ENCODE measurements around the gene PPP1R3E. TPM values are rescaled to one million over a fixed set of nuclear protein-coding genes. Genes with fewer than 3 reads are reported as not detected.
"Not testable (repeated sequence)": the region's sequence is repeated elsewhere in the genome, so short reads cannot be mapped to it uniquely, and the experiment has no call there.

The PPP1R3E gene
- polyA plus RNA-seq, 1 donor from 2014 or later, result 17.2 TPM

DNA sequence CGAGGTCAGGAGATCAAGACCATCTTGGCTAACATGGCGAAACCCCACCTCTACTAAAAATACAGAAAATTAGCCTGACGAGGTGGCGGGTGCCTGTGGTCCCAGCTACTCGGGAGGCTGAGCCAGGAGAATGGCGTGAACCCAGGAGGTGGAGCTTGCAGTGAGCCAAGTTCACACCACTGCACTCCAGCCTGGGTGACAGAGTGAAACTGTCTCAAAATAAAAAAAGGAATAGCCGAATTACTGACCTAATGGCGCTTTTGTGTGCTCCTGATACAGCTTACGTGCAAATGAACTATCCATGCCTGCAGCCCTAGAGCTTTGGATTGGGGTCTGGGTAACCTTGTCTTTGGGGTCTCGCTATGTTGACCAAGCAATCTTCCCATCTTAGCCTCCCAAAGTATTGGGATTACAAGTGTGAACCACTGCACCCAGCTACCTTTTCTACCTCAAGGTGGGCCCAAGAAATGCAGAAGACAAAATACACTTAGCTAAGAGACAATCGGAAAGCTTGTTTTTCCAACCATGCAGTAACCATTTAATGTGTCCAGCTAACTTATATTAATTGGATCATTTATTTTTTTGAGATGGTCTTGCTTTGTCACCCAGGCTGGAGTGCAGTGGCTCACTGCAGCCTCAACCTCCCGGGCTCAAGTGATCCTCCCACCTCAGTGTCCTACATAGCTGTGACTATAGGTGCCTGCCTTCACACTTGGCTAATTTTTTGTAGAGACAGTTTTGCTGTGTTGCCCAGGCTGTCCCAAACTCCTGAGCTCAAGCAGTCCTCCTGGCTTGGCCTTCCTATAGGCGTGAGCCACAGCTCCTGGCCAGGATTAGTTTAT is 24.1 kb upstream of the PPP1R3E start:
- no peak overlapping the region for H3K4me2 ChIP-seq (ENCODE audit: low read length)
- H3K27me3 ChIP-seq (ENCODE audit: insufficient read depth, low read depth, low read length), result no peaks in the 10 kb centered on the region

DNA sequence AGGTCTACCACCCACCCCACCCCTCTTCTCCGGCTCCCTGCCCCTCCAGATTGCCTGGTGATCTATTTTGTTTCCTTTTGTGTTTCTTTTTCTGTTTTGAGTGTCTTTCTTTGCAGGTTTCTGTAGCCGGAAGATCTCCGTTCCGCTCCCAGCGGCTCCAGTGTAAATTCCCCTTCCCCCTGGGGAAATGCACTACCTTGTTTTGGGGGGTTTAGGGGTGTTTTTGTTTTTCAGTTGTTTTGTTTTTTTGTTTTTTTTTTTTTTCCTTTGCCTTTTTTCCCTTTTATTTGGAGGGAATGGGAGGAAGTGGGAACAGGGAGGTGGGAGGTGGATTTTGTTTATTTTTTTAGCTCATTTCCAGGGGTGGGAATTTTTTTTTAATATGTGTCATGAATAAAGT is 23.1 kb upstream of the PPP1R3E start:
- H3K79me2 ChIP-seq (replicated peaks; ENCODE audit: insufficient read depth, low read length), result peaks cover 23% of the 10 kb centered on the region
- not testable (repeated sequence) for H3F3A ChIP-seq (ENCODE audit: insufficient read depth, low read length, poor library complexity, severe bottlenecking); H3K9me2 ChIP-seq (ENCODE audit: insufficient read depth, low read length); H2AFZ ChIP-seq (ENCODE audit: low read depth, low read length); H3K9me3 ChIP-seq (ENCODE audit: low read length); H3K4me2 ChIP-seq (ENCODE audit: low read length); H4K20me1 ChIP-seq (ENCODE audit: insufficient read depth); H3K27me3 ChIP-seq (ENCODE audit: insufficient read depth, low read depth, low read length); H3K9ac ChIP-seq (ENCODE audit: low read length); H3K4me3 ChIP-seq (ENCODE audit: low read length); H3K36me3 ChIP-seq (ENCODE audit: insufficient read depth, low read length); H3K27ac ChIP-seq (ENCODE audit: low read length)

More for the DNA sequence above, 24.1 kb upstream of the PPP1R3E start:
- peaks cover 23% of the 10 kb centered on the region for H3K79me2 ChIP-seq (replicated peaks; ENCODE audit: insufficient read depth, low read length)
- TF ChIP-seq SMC3 (conservative IDR thresholded peaks at IDR 0.05; ENCODE audit: poor library complexity) (no peak), EP300 (conservative IDR thresholded peaks at IDR 0.05; ENCODE audit: poor library complexity, severe bottlenecking) (no peak), POLR2AphosphoS5 (IDR thresholded peaks at IDR 0.05) (no peak), RAD21 (conservative IDR thresholded peaks at IDR 0.05) (no peak), MXI1 (conservative IDR thresholded peaks at IDR 0.05; ENCODE audit: poor library complexity, severe bottlenecking) (no peak), EZH2 (IDR thresholded peaks at IDR 0.05; ENCODE audit: borderline replicate concordance, insufficient read depth, low read length, poor library complexity, severe bottlenecking) (no peak), TAF1 (IDR thresholded peaks at IDR 0.05; ENCODE audit: low read depth) (no peak)
- TF ChIP-seq, protein P1, sequence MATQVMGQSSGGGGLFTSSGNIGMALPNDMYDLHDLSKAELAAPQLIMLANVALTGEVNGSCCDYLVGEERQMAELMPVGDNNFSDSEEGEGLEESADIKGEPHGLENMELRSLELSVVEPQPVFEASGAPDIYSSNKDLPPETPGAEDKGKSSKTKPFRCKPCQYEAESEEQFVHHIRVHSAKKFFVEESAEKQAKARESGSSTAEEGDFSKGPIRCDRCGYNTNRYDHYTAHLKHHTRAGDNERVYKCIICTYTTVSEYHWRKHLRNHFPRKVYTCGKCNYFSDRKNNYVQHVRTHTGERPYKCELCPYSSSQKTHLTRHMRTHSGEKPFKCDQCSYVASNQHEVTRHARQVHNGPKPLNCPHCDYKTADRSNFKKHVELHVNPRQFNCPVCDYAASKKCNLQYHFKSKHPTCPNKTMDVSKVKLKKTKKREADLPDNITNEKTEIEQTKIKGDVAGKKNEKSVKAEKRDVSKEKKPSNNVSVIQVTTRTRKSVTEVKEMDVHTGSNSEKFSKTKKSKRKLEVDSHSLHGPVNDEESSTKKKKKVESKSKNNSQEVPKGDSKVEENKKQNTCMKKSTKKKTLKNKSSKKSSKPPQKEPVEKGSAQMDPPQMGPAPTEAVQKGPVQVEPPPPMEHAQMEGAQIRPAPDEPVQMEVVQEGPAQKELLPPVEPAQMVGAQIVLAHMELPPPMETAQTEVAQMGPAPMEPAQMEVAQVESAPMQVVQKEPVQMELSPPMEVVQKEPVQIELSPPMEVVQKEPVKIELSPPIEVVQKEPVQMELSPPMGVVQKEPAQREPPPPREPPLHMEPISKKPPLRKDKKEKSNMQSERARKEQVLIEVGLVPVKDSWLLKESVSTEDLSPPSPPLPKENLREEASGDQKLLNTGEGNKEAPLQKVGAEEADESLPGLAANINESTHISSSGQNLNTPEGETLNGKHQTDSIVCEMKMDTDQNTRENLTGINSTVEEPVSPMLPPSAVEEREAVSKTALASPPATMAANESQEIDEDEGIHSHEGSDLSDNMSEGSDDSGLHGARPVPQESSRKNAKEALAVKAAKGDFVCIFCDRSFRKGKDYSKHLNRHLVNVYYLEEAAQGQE (IDR thresholded peaks at IDR 0.05; ENCODE audit: borderline replicate concordance), result no peak
- TF ChIP-seq, protein P2, sequence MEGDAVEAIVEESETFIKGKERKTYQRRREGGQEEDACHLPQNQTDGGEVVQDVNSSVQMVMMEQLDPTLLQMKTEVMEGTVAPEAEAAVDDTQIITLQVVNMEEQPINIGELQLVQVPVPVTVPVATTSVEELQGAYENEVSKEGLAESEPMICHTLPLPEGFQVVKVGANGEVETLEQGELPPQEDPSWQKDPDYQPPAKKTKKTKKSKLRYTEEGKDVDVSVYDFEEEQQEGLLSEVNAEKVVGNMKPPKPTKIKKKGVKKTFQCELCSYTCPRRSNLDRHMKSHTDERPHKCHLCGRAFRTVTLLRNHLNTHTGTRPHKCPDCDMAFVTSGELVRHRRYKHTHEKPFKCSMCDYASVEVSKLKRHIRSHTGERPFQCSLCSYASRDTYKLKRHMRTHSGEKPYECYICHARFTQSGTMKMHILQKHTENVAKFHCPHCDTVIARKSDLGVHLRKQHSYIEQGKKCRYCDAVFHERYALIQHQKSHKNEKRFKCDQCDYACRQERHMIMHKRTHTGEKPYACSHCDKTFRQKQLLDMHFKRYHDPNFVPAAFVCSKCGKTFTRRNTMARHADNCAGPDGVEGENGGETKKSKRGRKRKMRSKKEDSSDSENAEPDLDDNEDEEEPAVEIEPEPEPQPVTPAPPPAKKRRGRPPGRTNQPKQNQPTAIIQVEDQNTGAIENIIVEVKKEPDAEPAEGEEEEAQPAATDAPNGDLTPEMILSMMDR (IDR thresholded peaks at IDR 0.05; ENCODE audit: poor library complexity, severe bottlenecking), result no peak
- no peaks in the 10 kb centered on the region for H3K36me3 ChIP-seq (ENCODE audit: insufficient read depth, low read length)
- no peaks in the 10 kb centered on the region for H3K9me3 ChIP-seq (ENCODE audit: low read length)
- H3K27ac ChIP-seq (ENCODE audit: low read length), result no peak overlapping the region
- H2AFZ ChIP-seq (ENCODE audit: low read depth, low read length), result no peak overlapping the region
- H3K9ac ChIP-seq (ENCODE audit: low read length), result no peak overlapping the region
- no peaks in the 10 kb centered on the region for H3F3A ChIP-seq (ENCODE audit: insufficient read depth, low read length, poor library complexity, severe bottlenecking)
- no peak overlapping the region for H3K4me3 ChIP-seq (ENCODE audit: low read length)
- no peaks in the 10 kb centered on the region for H4K20me1 ChIP-seq (ENCODE audit: insufficient read depth)
- no peaks in the 10 kb centered on the region for H3K9me2 ChIP-seq (ENCODE audit: insufficient read depth, low read length)

Measured in neural cell (in vitro differentiated cells).